ENCODE data around the gene FLNC.

- TF ChIP-seq GATA2 (IDR thresholded peaks at IDR 0.05; ENCODE audit: low read depth, low read length): no peak
- TF ChIP-seq GATA3 (IDR thresholded peaks at IDR 0.05; ENCODE audit: low read depth, low read length): no peak
These were observed 41.5 kb upstream of the FLNC start for GRCh38 chr7:128788446-128789412.
